Measurements from ENCODE around the gene CD4. TPM values are rescaled to one million over a fixed set of nuclear protein-coding genes. Genes with fewer than 3 reads are reported as not detected.

CD4 gene
- total RNA-seq, 1 experiment from 2014 or later, result not detected

- CTCF ChIA-PET, result interaction anchor here (0.6 to 1.6 kb wide), 6 partner anchors 9 to 106 kb away, joined by 3 to 6 read pairs (median 4); partner anchors contain the start of genes CDCA3, GPR162 and USP5
- no peaks in the 10 kb centered on the region for H3K9me3 Mint-ChIP-seq (ENCODE audit: low read depth, unreplicated experiment)
- H3K27me3 Mint-ChIP-seq (ENCODE audit: unreplicated experiment), result peaks cover 93% of the 10 kb centered on the region
- intact Hi-C loops (cut with micrococcal nuclease; ENCODE audit: unreplicated experiment), result no loop called here
- H3K4me3 Mint-ChIP-seq (ENCODE audit: low read depth, unreplicated experiment), result no peak overlapping the region
- no peak for DNase-seq
- H3K27ac Mint-ChIP-seq (ENCODE audit: unreplicated experiment), result no peak overlapping the region
- H3K4me1 Mint-ChIP-seq (ENCODE audit: low read depth, unreplicated experiment), result peaks cover 26% of the 10 kb centered on the region
- BruUV-seq (replicated peaks), result no TSS peak
- no peak for TF ChIP-seq CTCF (IDR thresholded peaks at IDR 0.05; ENCODE audit: unreplicated experiment)
- peaks cover 16% of the 10 kb centered on the region for H3K36me3 Mint-ChIP-seq (ENCODE audit: insufficient read depth, unreplicated experiment)
Measured at GRCh38 chr12:6830286-6830890, 41.1 kb downstream of the CD4 start.

GRCh38 chr12:6830999-6831398 lies 41.7 kb downstream of the CD4 start:
- no peak for DNase-seq
- no peak overlapping the region for H3K27ac Mint-ChIP-seq (ENCODE audit: unreplicated experiment)
- H3K36me3 Mint-ChIP-seq (ENCODE audit: insufficient read depth, unreplicated experiment), result peaks cover 16% of the 10 kb centered on the region
- BruUV-seq (replicated peaks), result no TSS peak
- H3K9me3 Mint-ChIP-seq (ENCODE audit: low read depth, unreplicated experiment), result no peaks in the 10 kb centered on the region
- TF ChIP-seq CTCF (IDR thresholded peaks at IDR 0.05; ENCODE audit: unreplicated experiment), result no peak
- H3K4me3 Mint-ChIP-seq (ENCODE audit: low read depth, unreplicated experiment), result no peak overlapping the region
- intact Hi-C loops (cut with micrococcal nuclease; ENCODE audit: unreplicated experiment), result no loop called here
- CTCF ChIA-PET, result interaction anchor here (0.6 to 1.6 kb wide), 4 partner anchors 10 to 61 kb away, joined by 3 to 6 read pairs (median 4); partner anchors contain the start of genes CDCA3, GPR162 and USP5
- H3K27me3 Mint-ChIP-seq (ENCODE audit: unreplicated experiment), result peaks cover 88% of the 10 kb centered on the region
- peaks cover 29% of the 10 kb centered on the region for H3K4me1 Mint-ChIP-seq (ENCODE audit: low read depth, unreplicated experiment)

DNA sequence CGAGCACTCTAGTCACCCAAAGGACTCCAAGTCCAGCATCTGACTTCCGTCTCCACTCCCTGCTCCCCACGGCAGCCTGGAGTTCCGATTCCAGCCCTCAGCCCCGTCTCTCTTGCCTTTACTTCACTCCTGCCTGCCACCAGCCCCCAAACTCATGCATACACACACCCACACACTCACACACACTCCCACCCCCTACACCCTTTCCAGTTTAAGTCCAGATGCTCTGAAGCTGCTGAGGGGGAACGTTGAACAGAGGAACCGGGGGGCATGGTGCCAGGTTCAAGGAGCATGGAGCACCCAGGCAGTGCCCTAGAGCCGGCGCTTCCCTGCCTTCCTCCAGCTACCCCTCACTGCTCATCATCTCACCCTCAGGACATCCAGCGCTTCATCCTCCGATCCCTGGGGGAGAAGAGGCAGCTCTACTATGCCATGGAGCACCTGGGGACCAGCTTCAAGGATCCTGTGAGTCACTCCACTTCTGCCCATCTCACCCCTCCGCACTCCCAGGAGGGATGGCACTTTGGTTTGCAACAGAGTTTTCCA lies 42.2 kb downstream of the CD4 start:
- CTCF ChIA-PET, result interaction anchor here (1.2 to 1.6 kb wide), 3 partner anchors 10 to 20 kb away, joined by 3 to 6 read pairs (median 5); partner anchors contain the start of genes CDCA3, GPR162 and USP5
- H3K4me3 Mint-ChIP-seq (ENCODE audit: low read depth, unreplicated experiment), result no peak overlapping the region

DNA sequence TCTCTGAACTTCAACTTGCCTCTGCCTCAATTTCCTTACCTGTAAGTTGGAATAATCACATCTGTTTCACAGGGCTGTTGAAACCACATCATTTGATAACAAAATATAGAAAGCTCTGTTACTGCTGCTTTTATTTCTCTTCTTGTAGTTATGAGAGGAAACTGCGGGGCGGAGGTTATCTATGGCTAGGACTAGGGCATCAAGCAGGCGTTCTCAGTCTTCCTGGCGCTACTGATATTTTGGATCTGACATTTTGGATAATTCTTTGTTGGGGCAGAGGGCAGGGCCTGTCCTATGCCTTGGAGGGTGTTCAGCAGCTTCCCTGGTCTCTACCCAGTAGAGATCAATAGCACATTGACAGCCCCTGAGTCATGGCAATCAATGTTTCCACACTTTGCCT lies 42.8 kb downstream of the CD4 start:
- no peaks in the 10 kb centered on the region for H3K9me3 Mint-ChIP-seq (ENCODE audit: low read depth, unreplicated experiment)
- no peak for DNase-seq
- peaks cover 20% of the 10 kb centered on the region for H3K36me3 Mint-ChIP-seq (ENCODE audit: insufficient read depth, unreplicated experiment)
- H3K4me1 Mint-ChIP-seq (ENCODE audit: low read depth, unreplicated experiment), result peaks cover 28% of the 10 kb centered on the region
- no peak overlapping the region for H3K27ac Mint-ChIP-seq (ENCODE audit: unreplicated experiment)
- H3K4me3 Mint-ChIP-seq (ENCODE audit: low read depth, unreplicated experiment), result no peak overlapping the region
- peaks cover 88% of the 10 kb centered on the region for H3K27me3 Mint-ChIP-seq (ENCODE audit: unreplicated experiment)
- intact Hi-C loops (cut with micrococcal nuclease; ENCODE audit: unreplicated experiment), result no loop called here
- CTCF ChIA-PET, result interaction anchor here (1.6 kb wide), 1 partner anchor 20 kb away, joined by 6 read pairs; the partner anchor contains the start of genes CDCA3 and USP5
- TF ChIP-seq CTCF (IDR thresholded peaks at IDR 0.05; ENCODE audit: unreplicated experiment), result no peak
- no TSS peak for BruUV-seq (replicated peaks)

More for the DNA sequence above, 42.2 kb downstream of the CD4 start:
- no peak for TF ChIP-seq CTCF (IDR thresholded peaks at IDR 0.05; ENCODE audit: unreplicated experiment)
- Mint-ChIP-seq H3K27me3 (ENCODE audit: unreplicated experiment) (peaks cover 88% of the 10 kb centered on the region), H3K9me3 (ENCODE audit: low read depth, unreplicated experiment) (no peaks in the 10 kb centered on the region), H3K36me3 (ENCODE audit: insufficient read depth, unreplicated experiment) (peaks cover 16% of the 10 kb centered on the region), H3K4me1 (ENCODE audit: low read depth, unreplicated experiment) (peaks cover 29% of the 10 kb centered on the region), H3K27ac (ENCODE audit: unreplicated experiment) (no peak overlapping the region)
- no peak for DNase-seq
- intact Hi-C loops (cut with micrococcal nuclease; ENCODE audit: unreplicated experiment), result no loop called here
- BruUV-seq (replicated peaks), result no TSS peak

Measured in Calu3 (cell line).